NCI-H2171 (cell line): ENCODE results near the gene ERCC3.

Source experiments
- DNase-seq: peaks from one replicate; lab custom pipeline; 2025; lab: John Stamatoyannopoulos, UW

ERCC3 gene

GRCh38 chr2:127293748-127294562 is at the start of gene ERCC3:
TSS of gene ERCC3 (minus strand) at chr2:127294144. CDS start at chr2:127294081, 63 bp downstream.
- DNase-seq: peak; percentile 88

GRCh38 chr2:127343277-127343676 is 49.3 kb upstream of the ERCC3 start:
- DNase-seq: no peak

GRCh38 chr2:127342101-127342500 is 48.2 kb upstream of the ERCC3 start:
- no peak for DNase-seq

GRCh38 chr2:127332335-127332734 is 38.4 kb upstream of the ERCC3 start:
- DNase-seq: no peak

- DNase-seq: no peak
Measured at GRCh38 chr2:127330753-127331152, 36.8 kb upstream of the ERCC3 start.

GRCh38 chr2:127326289-127326945 is 32.5 kb upstream of the ERCC3 start:
- no peak for DNase-seq

GRCh38 chr2:127324635-127325034 is 30.7 kb upstream of the ERCC3 start:
- peak; percentile 30 for DNase-seq

- DNase-seq: no peak
Measured at GRCh38 chr2:127321303-127321702, 27.4 kb upstream of the ERCC3 start.

GRCh38 chr2:127320586-127321275 is 26.8 kb upstream of the ERCC3 start:
- DNase-seq: no peak

GRCh38 chr2:127320067-127320466 is 26.1 kb upstream of the ERCC3 start:
- DNase-seq: peak; percentile 5

- DNase-seq: no peak
Measured at GRCh38 chr2:127314193-127314988, 20.4 kb upstream of the ERCC3 start.

GRCh38 chr2:127313406-127313805 is 19.5 kb upstream of the ERCC3 start:
- no peak for DNase-seq

GRCh38 chr2:127310980-127311379 is 17.0 kb upstream of the ERCC3 start:
- no peak for DNase-seq

GRCh38 chr2:127309468-127309867 is 15.5 kb upstream of the ERCC3 start:
- DNase-seq: no peak

GRCh38 chr2:127308586-127309138 is 14.7 kb upstream of the ERCC3 start:
- peak; percentile 82 for DNase-seq

GRCh38 chr2:127305990-127306585 is 12.1 kb upstream of the ERCC3 start:
- no peak for DNase-seq

- DNase-seq: no peak
Measured at GRCh38 chr2:127302168-127302567, 8.2 kb upstream of the ERCC3 start.

- DNase-seq: no peak
Measured at GRCh38 chr2:127293386-127293747, 577 bp downstream of the ERCC3 start.

- DNase-seq: no peak
Measured at GRCh38 chr2:127288274-127288673, 5.7 kb downstream of the ERCC3 start.

- no peak for DNase-seq
Measured at GRCh38 chr2:127283275-127283674, 10.7 kb downstream of the ERCC3 start.

- DNase-seq: no peak
Measured at GRCh38 chr2:127280693-127281092, 13.3 kb downstream of the ERCC3 start.
